GM21576 (cell line): ENCODE results near the gene ADGRV1.
"Not testable (repeated sequence)": the region's sequence is repeated elsewhere in the genome, so short reads cannot be mapped to it uniquely, and the experiment has no call there.

Experiments
- ATAC-seq: cut with Tn5 transposase; IDR thresholded peaks from one replicate; pipeline ENCODE4 v1.9.1; 2021; ENCODE audit warnings: mild to moderate bottlenecking, moderate library complexity; ENCODE audit not compliant: unreplicated experiment

ADGRV1 gene

DNA sequence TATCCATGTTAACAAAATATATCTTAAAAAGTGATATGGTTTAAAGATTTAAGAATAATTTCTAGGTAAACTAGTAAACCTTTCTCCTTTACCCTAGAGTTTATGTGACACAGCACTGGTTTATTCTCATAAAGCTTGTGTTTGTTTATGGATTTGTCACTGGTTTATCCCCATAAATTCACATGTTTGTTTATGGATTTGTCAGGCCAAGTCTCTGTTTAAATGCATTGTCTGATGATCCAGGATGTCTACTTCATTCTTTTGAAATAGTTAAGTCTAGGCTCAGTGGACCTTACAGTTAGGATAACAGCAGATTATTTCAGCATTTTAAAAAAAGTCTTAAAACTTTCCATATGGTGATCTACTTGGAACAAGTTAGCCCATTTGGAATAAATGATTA lies 490.5 kb downstream of the ADGRV1 start:
- ATAC-seq: no peak

DNA sequence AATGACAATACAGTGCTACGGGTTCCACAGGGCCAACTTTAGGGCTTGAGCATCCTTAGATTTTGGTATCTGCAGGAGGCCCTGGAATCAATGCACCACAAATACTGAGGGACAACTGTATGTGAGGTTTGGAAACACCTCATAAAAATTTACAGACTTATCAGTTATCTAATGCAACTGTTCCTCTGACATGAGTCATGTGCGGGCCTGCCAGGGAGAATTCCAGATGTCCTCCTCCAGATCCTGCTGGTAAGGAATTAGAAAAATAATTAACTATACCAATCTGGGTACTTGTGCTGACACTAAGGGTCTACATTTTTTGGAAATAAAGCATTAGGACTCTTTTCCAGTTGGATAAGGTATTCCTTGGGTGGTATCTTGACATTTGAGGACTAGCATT lies 491.2 kb downstream of the ADGRV1 start:
- no peak for ATAC-seq

DNA sequence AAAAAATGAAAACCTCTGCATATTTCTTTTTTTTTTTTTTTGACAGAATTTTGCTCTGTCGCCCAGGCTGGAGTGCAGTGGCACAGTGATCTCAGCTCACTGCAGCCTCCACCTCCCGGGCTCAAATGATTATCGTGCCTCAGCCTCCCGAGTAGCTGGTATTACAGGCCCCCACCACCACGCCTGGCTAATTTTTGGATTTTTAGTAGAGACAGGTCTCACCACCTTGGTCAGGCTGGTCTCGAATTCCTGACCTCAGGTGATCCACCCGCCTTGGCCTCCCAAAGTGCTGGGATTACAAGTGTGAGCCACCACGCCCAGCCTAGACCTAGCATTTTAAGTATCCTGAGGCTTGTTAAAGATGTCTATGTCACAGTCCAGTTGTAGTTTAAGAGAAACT lies 493.8 kb downstream of the ADGRV1 start:
- ATAC-seq: not testable (repeated sequence)

DNA sequence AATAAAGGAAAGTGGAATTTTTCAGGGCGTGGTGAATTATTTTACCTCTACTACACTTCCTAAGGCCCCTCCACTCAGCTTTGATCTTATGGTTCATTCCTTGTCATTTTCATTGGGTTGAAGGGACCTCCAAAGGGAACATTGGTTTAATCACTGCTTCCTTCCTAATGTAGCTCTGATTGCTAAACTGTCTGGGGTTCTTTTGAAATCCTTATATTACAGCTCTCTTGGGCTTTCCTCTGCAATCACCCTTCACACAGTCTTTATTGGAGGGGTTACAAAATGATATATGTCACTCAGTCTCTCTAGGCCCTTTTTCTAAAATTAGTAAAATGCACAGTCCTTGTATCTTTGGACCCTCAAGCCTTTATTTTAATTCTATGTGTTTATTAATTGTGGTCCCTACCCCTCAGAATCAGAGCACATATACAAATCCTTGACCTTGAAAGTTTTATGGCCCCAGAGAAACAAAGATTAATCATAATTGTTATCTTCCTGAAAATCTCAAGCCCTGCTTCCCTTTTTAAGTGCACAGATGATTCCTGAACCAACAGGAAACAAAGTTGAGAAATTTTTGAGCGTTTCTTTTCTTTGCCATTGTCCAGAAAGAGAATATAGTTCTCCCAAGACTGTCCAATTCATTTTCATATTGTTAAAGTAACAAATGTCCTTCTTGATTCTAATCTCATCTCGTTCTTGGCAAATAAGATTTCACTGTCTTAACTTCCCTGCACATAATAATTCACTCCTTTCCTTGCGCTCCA lies 494.6 kb downstream of the ADGRV1 start:
- ATAC-seq: no peak

DNA sequence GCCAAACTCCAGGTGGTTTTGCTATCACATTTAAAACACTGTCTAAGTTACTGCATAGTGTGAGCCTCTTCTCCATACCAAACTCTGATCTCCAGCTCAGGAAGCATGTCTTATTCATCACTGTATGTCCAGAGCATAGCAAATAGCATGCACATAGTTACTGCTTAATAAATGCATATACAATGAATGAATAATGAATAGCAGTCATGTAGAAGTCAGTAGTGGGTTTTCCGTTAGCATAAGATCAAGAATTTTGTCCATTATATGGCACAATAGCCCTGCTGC lies 495.1 kb downstream of the ADGRV1 start:
- no peak for ATAC-seq

DNA sequence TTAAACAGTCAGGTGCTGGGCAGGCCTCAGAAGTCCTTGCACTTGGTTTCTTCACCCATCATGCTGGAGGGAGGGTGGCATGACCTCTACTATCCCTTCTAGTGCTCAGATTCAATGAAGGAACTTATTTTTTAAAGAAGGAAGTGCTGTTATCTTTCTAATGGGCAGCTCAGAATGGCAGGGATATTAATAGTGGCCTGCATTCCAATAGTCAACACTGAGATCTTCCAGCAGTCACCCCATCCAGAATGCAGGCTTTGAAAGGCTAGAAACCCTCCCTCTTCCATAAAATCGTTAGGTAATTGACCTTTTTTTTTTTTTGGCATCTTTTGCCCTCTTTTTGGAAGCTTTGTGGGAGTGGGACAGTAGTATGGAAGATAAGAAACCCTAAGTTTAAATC lies 499.6 kb downstream of the ADGRV1 start:
- ATAC-seq: no peak

DNA sequence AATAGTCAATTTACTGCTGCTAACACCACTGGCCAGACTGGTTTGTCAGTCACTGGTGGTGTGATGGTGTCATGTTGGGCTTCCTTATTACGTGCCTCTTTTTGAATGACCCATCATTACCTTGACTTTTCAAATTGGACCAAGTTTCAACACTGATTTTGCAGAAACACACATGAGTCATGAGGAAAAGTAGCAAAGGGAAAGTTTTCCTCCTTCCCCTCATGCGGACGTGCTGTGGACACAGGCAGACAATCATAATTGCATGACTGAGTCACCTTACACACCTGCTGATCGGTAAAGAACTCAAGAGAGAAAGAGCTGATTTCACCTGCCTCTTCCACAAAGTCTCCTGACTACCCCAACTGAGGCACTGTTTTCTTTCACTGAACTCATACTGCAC lies 500.0 kb downstream of the ADGRV1 start:
- ATAC-seq: no peak

DNA sequence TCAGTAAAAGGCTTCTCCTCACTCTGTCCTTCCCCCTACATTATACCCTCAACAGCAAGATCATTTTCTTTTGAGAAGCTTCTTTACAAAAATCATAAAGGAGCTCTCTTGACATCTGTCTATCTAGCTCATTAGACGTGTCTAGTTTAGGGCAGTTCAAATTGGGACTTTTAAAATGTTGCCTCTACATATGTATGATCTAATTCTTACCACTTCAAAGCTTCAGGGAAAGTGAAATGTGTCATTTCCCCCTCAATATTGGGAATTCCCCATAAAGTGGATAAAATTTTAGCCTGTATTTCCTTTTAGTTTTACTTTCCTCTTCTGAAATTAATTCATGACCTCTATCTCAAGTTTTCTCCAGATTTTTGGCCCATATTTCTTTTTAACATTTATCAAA lies 500.8 kb downstream of the ADGRV1 start:
- ATAC-seq: peak; percentile 79

DNA sequence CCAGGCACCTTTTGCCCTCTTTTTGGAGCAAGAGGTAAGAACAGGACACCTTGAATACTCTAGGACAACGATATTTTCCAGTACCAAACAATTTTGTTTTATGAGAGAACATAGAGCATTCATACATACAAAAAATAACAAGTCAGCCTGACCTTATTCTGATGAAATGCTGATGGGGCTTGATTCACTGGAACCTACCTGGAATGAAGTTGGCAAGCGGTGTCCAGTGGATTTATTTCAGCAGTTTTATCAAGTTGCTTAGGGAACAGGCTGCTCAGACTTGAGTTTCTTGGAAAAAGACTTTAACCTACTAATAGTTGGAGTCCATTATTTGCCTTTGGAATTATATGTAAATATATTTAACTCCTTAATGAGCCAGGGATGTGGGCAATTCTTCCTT lies 502.5 kb downstream of the ADGRV1 start:
- no peak for ATAC-seq

DNA sequence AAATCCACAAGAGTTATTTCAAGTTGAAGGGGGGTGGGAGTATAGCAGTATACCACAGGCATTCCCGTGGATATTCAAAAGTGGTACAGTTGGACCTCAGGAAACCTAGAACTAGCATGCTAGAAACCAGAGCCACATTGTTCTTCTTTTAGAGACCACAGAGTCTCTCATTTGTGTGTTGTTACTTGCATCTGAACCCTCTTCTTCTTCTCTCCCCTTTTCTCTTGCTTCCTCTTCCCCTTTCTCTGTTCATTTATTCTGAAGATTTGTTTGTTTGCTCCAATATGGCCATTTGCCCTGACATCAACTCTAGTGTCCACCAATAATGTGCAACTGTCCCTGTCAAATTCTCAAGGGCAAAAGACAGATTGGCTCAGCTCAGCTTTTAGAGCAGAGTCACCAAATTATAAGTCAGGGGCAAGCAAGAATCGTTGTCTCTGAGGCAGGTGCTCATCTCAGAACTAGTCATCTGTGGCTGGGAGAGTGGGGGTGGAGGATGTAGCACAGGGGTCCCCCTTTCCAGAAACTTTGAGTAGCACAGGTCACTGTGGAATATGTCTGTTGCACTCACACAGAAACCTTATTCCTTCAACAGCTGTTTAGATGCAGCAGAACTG lies 503.5 kb downstream of the ADGRV1 start:
- ATAC-seq: no peak

DNA sequence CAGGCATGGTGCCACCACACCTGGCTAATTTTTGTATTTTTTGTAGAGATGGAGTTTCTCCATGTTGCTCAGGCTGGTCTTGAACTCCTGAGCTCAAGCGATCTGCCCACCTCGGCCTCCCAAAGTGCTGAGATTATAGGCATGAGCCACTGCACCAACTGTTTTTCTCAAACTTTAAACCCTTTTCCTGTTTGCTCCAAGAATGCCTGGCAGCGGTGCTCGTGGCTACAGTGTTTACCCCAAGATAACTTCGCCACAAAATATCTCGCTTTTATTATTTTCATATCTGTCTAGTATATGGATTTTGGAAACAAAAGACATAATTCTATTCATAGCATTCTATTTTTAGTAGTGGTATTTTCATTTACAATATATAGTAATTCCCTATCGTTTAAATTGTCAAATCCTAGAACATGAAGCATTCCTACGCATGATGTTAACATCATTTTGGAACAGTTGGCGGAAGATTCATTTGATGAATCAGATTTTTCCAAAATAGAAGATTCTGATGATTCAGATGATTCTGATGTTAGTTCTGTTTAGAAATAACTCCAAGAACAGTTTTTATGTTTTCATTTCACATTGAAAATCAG lies 504.6 kb downstream of the ADGRV1 start:
- not testable (repeated sequence) for ATAC-seq

DNA sequence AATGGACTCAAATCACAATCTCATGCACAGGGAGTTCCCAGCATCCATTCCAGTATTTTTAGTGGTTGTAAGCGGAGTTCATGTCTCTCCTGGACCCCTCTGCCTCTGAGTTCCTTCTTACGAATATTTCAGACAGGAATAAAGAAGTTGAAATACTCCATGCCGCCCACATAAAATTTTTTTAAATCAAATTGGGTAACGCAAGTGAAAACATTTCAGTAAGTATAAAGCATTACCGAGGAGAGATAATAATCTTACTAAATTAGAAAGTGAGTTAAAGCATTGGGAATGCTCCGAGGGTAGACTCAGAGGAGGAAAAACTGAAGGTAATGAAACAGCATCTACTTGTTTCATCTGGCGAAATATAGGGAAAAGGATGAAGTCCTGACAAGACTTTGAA lies 506.9 kb downstream of the ADGRV1 start:
- ATAC-seq: no peak

DNA sequence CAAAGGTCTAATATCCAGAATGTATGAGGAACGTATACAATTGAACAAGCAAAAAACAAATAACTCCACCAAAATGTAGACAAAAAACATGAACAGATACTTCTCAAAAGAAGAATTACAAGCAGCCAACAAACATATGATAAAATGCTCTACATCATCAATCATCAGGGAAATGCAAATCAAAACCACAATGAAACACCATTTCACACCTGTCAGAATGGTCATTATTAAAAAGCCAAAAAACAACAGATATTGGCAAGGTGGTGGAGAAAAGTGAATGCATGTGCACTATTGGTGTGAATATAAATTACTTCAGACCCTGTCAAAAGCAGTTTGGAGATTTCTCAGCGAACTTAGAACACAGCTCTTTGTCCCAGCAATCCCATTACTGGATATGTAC lies 510.8 kb downstream of the ADGRV1 start:
- no peak for ATAC-seq

DNA sequence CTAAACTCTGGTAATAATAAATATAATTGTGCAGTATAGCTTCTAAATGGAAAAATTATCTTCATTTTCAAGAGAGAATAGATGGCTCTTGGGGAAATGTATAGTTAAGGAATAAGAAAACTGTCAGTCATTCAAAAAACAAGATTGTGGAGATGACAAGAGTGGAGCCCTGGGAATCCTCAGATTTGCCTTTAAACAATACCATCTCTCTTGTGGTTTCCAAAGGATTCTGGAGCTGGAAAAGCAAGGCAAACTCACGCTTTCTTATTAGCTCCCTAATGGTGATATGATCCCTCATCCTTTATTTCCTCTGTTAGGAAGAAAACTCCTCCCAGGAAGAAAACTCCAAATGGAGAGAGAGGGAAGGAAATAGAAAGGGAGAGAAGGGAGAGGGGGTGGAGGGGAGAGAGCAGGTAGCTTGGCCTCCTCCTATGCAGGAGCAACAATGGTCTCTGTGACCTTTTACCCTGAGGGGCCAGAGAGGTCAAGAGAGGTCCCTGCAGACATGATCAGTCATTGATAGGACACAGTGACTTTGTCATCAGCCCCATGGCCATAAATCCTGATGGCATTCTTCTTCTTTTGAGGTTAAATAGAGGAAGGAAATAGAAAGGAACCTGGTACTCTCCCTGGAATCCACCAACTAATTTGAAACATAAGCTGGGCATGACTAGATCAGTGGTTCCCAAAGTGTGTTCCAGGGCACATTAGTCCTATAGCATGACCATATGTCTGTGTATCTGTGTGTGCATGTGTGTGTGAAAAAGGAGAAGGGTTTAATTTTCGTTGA lies 512.4 kb downstream of the ADGRV1 start:
- no peak for ATAC-seq

DNA sequence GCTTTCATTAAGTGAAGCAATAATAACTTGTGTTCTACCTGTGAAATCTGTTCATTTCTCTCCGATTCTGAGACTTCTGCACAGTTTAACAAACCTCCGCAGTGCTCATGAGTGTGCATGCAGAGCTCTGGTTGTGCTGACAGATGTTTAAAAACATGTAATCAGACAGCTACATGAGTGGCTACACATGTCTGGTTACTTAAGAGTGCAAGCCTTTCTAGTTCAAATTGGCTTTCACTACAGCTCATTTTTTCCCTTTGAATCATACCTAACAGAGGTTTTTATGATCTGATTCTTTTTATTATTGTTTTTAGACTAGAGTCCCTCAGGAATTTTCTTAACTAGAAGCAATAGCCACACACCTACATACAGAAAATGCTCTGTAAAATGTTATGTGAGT lies 514.3 kb downstream of the ADGRV1 start:
- ATAC-seq: no peak

DNA sequence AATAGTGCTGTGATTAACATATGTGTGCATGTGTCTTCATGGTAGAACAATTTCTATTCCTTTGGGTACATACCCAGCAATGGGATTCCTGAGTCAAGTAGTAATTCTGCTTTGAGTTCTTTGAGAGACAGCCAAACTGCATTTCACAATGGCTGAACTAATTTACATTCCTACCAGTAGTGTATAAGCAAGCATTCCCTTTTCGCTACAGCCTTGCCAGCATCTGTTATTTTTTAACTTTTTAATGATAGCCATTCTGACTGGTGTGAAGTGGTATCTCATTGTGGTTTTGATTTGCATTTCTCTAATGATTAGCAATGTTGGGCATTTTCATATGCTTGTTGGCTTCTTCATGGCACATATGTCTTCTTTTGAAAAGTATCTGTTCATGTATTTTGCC lies 516.0 kb downstream of the ADGRV1 start:
- ATAC-seq: no peak

DNA sequence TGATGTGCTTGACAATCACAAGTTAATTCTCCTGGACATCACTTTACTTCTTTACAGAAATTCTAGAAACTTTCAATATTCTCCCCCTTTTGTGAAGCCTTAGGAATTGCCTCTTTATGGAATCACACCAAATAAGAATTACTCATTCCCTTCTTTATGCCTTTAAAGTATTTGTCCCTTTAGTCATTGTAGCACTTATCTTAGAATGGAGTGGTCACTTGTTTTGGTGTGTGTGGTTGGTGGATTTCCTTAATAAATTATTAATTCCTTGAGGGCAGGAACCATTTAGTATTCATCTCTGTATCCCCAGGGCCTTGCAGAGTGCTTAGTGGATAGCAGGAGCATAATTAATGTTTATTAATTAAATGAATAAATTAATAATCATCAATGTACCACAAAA lies 517.5 kb downstream of the ADGRV1 start:
- no peak for ATAC-seq

DNA sequence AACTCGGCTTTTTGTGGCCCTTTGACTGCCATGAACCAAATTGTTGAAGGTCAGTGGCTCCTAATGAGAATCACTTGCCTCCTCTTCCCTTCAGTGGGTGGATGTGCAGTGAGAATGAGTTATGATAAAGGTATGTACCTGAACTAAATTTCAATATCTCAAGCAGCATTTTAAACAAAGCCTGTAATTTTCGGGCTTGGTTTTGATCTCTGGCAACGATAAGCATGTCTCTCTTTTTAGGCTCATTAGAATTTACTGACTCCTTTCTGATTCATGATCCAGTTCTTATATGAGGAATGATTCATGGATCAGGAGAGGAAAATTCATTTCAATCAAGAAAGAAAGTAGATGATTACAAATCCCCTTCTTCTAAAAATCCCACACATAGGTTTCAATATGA lies 519.0 kb downstream of the ADGRV1 start:
- ATAC-seq: no peak

DNA sequence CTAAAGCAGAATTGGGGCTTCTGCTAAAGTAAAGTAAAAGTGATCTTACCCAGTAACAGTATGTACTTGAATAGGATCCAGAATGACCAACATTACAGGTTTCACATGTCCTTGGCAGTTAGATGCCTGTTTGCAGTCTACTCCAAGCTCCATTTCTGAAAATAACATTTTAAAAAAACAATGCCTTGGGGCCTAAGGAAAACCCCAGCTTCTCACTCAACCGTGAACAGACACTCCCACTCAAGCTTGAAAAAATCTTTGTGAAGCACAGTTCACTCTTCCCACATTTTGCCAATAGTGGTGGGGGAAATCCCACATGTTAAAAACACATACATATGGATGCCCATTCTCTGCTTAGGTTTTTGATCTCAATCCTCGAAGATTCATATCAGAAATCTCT lies 520.4 kb downstream of the ADGRV1 start:
- peak; percentile 41 for ATAC-seq

DNA sequence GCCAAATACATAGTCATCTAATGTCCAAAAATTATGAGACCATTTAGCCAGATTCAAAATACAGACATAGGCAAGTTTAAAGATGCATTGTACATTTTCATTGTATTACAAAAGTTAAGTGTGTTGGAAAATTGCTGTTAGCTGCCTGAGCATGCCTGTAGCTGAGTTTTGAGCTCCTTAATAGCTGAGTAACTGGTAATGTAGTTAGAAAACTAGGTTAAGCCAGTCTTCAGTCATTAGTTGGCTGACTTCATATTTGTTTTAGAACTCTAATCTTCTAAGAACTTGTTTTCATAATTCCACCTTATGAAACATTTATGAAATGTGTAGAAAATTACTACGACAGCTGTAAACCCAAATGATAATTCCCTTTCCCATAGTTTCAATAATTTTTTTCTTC lies 531.2 kb downstream of the ADGRV1 start:
- ATAC-seq: no peak

DNA sequence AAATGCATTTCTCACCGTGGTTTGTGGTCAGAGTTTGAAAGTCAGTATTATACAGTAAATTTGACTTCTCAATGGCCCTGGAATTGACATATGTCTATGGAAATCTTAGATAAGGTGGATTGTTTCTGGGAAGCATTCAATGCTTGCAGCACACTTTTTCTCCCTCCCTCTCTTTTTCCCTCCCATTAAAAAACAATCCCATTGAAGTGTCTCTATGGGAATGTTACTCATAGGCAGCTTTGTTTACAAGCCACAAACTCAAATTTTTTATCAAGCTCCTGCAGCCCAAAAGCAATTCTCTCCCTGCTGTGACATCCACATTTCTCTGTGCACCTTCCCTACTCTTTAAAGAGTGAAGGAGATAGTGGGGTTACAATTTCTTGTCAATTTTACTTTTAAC lies 532.4 kb downstream of the ADGRV1 start:
- ATAC-seq: no peak
